Measurements from ENCODE around the gene TBC1D20. TPM values are rescaled to one million over a fixed set of nuclear protein-coding genes. Genes with fewer than 3 reads are reported as not detected.

The TBC1D20 gene
- total RNA-seq, 1 donor from 2014 or later, result 39.6 TPM

DNA sequence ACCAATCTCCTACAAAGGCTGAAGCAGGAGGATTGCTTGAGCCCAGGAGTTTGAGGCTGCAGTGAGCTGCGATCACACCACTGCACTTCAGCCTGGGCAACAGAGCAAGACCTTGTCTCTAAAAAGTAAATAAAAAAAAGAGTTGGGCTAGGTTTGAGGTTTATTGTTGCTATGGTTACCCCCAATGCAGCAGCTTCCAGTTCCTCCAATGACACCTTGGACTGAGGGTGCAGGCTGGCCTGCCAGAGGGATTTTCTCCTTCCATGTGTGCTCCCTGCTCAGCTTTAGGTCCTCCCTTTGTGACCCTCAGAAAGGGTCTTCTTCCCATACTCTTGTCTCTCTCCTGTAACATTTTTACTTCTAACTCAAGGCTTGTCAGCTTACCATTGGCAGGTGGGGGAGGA, 10.6 kb upstream of the TBC1D20 start:
- peaks cover under 1% of the 10 kb centered on the region for H3K4me1 Mint-ChIP-seq (ENCODE audit: low read depth, unreplicated experiment)
- peaks cover 47% of the 10 kb centered on the region for H3K36me3 Mint-ChIP-seq (ENCODE audit: unreplicated experiment)
- no peak overlapping the region for H3K4me3 Mint-ChIP-seq (ENCODE audit: unreplicated experiment)
- peaks cover 17% of the 10 kb centered on the region for H3K9me3 Mint-ChIP-seq (ENCODE audit: unreplicated experiment)
- TF ChIP-seq, protein P1, sequence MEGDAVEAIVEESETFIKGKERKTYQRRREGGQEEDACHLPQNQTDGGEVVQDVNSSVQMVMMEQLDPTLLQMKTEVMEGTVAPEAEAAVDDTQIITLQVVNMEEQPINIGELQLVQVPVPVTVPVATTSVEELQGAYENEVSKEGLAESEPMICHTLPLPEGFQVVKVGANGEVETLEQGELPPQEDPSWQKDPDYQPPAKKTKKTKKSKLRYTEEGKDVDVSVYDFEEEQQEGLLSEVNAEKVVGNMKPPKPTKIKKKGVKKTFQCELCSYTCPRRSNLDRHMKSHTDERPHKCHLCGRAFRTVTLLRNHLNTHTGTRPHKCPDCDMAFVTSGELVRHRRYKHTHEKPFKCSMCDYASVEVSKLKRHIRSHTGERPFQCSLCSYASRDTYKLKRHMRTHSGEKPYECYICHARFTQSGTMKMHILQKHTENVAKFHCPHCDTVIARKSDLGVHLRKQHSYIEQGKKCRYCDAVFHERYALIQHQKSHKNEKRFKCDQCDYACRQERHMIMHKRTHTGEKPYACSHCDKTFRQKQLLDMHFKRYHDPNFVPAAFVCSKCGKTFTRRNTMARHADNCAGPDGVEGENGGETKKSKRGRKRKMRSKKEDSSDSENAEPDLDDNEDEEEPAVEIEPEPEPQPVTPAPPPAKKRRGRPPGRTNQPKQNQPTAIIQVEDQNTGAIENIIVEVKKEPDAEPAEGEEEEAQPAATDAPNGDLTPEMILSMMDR (IDR thresholded peaks at IDR 0.05; ENCODE audit: partially characterized antibody, unreplicated experiment), result no peak
- H3K27ac Mint-ChIP-seq (ENCODE audit: unreplicated experiment), result no peak overlapping the region
- DNase-seq, result no peak
- peaks cover 5% of the 10 kb centered on the region for H3K27me3 Mint-ChIP-seq (ENCODE audit: unreplicated experiment)

DNA sequence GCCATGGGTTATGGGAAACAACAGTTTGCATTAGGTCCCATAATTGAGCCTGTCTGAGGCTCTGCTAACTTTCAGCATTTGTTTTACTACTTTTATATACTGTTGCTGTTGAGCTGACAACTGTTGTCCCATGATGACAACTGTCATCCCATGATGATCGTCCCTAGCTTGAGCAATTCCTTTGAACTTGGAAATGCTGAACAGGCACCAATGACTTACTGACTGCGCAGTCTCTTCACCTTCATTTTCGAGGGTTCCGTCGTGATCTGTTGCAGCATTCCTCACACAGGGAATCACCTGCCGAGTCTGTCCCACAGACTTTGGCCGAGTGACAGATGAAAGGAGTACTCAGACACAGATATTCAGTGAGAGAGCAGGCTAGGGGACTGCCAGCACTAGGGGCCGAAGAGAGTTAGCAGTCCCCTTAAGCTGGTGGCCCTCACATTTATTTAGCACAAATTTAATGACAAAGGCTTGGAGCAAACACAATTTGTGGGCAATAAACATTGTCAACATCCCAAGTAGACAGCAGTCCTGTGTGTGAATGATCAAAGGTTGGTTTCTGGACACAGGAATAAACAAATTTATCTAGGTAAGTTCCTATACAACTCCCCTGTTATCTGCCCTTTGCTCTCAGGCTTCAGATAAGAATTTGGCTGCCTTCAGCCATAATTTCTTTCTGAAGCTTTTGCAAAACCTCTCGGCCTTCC, 10.0 kb upstream of the TBC1D20 start:
- peaks cover 18% of the 10 kb centered on the region for H3K9me3 Mint-ChIP-seq (ENCODE audit: unreplicated experiment)
- H3K4me3 Mint-ChIP-seq (ENCODE audit: unreplicated experiment), result no peak overlapping the region
- H3K27me3 Mint-ChIP-seq (ENCODE audit: unreplicated experiment), result peaks cover 5% of the 10 kb centered on the region
- peaks cover 50% of the 10 kb centered on the region for H3K36me3 Mint-ChIP-seq (ENCODE audit: unreplicated experiment)
- H3K27ac Mint-ChIP-seq (ENCODE audit: unreplicated experiment), result no peak overlapping the region
- TF ChIP-seq, protein P1 (IDR thresholded peaks at IDR 0.05; ENCODE audit: partially characterized antibody, unreplicated experiment), result no peak
- H3K4me1 Mint-ChIP-seq (ENCODE audit: low read depth, unreplicated experiment), result no peaks in the 10 kb centered on the region
- DNase-seq, result no peak

DNA sequence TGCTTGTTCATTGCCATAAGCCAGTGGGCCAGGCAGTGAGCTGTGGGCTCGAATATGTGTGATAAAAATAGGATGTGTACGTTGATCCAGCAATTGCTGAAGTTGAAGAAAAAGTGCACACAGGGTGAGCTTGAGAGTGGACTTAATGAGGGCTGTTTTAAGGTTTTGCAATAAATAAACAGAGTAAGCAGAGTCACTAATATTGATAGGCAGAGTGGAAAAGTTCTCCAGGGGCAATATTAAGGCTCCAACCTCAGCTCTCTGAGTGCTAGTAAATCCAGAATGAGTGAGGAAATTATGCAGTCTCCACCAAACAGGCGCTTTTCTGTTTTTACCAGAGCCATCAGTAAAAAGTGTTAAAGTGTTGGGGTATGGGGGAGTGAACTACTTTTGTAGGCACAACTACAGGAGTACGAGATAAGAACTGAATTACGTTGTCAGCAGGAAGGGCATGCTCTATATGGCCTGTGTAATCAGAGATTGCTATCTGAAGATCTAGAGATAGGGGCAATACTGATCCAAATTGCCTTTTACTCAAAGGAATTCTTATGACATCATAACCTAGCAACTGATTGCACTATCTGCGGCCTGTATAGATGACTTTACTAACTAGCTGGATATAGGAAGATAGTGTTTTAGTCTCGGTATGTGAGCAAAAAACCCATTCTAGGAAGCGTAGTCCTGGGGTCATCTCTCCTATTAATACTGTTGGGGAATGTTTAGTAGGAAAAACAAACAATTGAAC, 7.6 kb upstream of the TBC1D20 start:
- no peak for DNase-seq
- Mint-ChIP-seq H3K27me3 (ENCODE audit: unreplicated experiment) (peaks cover 6% of the 10 kb centered on the region), H3K27ac (ENCODE audit: unreplicated experiment) (no peak overlapping the region), H3K9me3 (ENCODE audit: unreplicated experiment) (peaks cover 20% of the 10 kb centered on the region), H3K36me3 (ENCODE audit: unreplicated experiment) (peaks cover 52% of the 10 kb centered on the region), H3K4me1 (ENCODE audit: low read depth, unreplicated experiment) (no peaks in the 10 kb centered on the region), H3K4me3 (ENCODE audit: unreplicated experiment) (no peak overlapping the region)
- TF ChIP-seq, protein P1 (IDR thresholded peaks at IDR 0.05; ENCODE audit: partially characterized antibody, unreplicated experiment), result no peak

DNA sequence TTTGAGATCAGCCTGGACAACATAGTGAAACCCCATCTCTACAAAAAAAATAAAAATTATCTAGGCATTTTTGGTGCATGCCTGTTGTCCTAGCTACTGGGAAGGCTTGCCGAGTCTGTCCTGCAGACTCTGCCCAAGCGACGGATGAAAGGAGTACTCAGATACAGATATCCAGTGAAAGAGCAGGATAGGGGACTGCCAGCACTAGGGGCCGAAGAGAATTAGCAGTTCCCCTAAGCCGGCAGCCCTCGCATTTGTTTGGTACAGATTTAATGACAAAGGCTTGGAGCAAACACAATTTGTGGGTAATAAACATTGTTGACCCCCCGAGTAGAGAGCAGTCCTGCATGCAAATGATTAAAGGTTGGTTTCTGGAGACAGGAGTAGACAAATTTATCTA, 5.4 kb upstream of the TBC1D20 start:
- H3K27me3 Mint-ChIP-seq (ENCODE audit: unreplicated experiment), result peaks cover 8% of the 10 kb centered on the region
- peaks cover 11% of the 10 kb centered on the region for H3K9me3 Mint-ChIP-seq (ENCODE audit: unreplicated experiment)
- H3K4me3 Mint-ChIP-seq (ENCODE audit: unreplicated experiment), result no peak overlapping the region
- DNase-seq, result no peak
- peaks cover 36% of the 10 kb centered on the region for H3K36me3 Mint-ChIP-seq (ENCODE audit: unreplicated experiment)
- peaks cover 3% of the 10 kb centered on the region for H3K4me1 Mint-ChIP-seq (ENCODE audit: low read depth, unreplicated experiment)
- TF ChIP-seq, protein P1 (IDR thresholded peaks at IDR 0.05; ENCODE audit: partially characterized antibody, unreplicated experiment), result no peak
- no peak overlapping the region for H3K27ac Mint-ChIP-seq (ENCODE audit: unreplicated experiment)
